Body of pancreas (tissue), 4 donors: ENCODE results near the gene PLA2G4C. TPM values are rescaled to one million over a fixed set of nuclear protein-coding genes. Genes with fewer than 3 reads are reported as not detected.

Experiments
- ATAC-seq: fragments of 150-250 bp; one replicate; pipeline ENCODE4 v1.9.1; 2016
- DNase-seq, 4 donors: peaks; one replicate each; pipeline ENCODE4 v3.0.0-alpha.2; 2019
- H3K27ac ChIP-seq, 4 donors: fragments of 200-600 bp; sonication (generic); 1 replicate in 3 of 4; 2 replicates in 1 of 4; pipeline versions ENCODE4 v1.5.1 to v1.6.1; 2016 to 2019; ENCODE audit warnings: mild to moderate bottlenecking in 1 of 4, mixed read lengths in 1 of 4, moderate library complexity in 1 of 4
- H3K27me3 ChIP-seq, 2 donors: fragments of 200-600 bp; sonication (generic); one replicate each; pipeline ENCODE4 v1.6.0; 2016; ENCODE audit warnings: mild to moderate bottlenecking in 1 of 2
- H3K36me3 ChIP-seq, 2 donors: fragments of 200-600 bp; sonication (generic); replicated peaks in 1 of 2; 2 replicates each; pipeline ENCODE4 v1.5.1; 2016; ENCODE audit warnings: low read depth in 2 of 2; ENCODE audit not compliant: insufficient read depth in 1 of 2
- H3K4me1 ChIP-seq: fragments of 200-600 bp; sonication (generic); one replicate; pipeline ENCODE4 v1.6.0; 2016
- H3K4me3 ChIP-seq, 2 donors: fragments of 200-600 bp; sonication (generic); 1 replicate in 1 of 2; 2 replicates in 1 of 2; pipeline ENCODE4 v1.5.1; 2016 to 2019
- H3K9me3 ChIP-seq, 3 donors: fragments of 200-600 bp; sonication (generic); 1 replicate in 2 of 3; 2 replicates in 1 of 3; pipeline ENCODE4 v1.5.1; 2016
- POLR2A ChIP-seq, 3 donors: fragments of 450-650 bp; IDR thresholded peaks; one replicate each; pipeline ENCODE4 v1.6.1; 2016; ENCODE audit warnings: antibody characterized with exemption in 3 of 3, mild to moderate bottlenecking in 2 of 3
- WGBS, 2 donors: methylation state at CpG; one replicate each; pipeline ENCODE4 v1.1.5; 2017; 5-methylcytosine and 5-hydroxymethylcytosine counted together
- intact Hi-C: fragments of 100-400 bp; cut with DNase I; formaldehyde crosslinking; loops from one replicate; pipeline ENCODE4 v1.15.1; 2023
- total RNA-seq, 2 donors: library from RNA; depleted of rRNA; stranded (reverse); fragments of >200 nt; gene quantifications; one replicate each; pipeline ENCODE4 v1.1.0, GENCODE V29; 2016
- TF ChIP-seq, protein P1 (sequence below), 7 experiments: fragments of 450-650 bp in 4 of 7; fragments of 200-600 bp in 3 of 7; sonication (generic) in 3 of 7; IDR thresholded peaks; one replicate each; pipeline ENCODE4 v1.5.1; 2016 to 2019; ENCODE audit warnings: antibody characterized with exemption in 7 of 7

PLA2G4C gene
- total RNA-seq, 2 donors from 2014 or later = 4.4 to 10.9 TPM

DNA sequence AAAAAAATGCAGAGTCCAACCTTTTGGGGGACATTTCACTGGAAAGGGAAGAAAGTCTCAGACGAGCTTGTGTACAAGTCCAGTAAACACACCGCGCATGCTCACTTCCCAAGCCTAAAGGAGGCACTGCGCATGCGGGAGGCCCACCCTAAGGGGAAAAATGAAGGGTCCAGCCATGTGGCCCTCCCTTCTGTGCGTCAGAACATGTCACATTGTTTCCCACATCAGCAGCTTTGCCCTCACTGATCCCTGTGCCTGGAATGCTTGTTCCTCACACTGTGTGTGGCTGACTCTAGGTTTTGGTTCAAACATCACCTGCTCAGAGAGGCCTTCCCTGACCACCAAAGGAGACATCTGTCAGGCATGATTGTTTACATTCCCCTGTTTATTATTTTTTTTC lies 111.8 kb downstream of the PLA2G4C start:
- ATAC-seq (no peak), DNase-seq (no peak)
- no peak overlapping the region for H3K27ac ChIP-seq
- no peak for TF ChIP-seq POLR2A (IDR thresholded peaks at IDR 0.05)
- TF ChIP-seq, protein P1, sequence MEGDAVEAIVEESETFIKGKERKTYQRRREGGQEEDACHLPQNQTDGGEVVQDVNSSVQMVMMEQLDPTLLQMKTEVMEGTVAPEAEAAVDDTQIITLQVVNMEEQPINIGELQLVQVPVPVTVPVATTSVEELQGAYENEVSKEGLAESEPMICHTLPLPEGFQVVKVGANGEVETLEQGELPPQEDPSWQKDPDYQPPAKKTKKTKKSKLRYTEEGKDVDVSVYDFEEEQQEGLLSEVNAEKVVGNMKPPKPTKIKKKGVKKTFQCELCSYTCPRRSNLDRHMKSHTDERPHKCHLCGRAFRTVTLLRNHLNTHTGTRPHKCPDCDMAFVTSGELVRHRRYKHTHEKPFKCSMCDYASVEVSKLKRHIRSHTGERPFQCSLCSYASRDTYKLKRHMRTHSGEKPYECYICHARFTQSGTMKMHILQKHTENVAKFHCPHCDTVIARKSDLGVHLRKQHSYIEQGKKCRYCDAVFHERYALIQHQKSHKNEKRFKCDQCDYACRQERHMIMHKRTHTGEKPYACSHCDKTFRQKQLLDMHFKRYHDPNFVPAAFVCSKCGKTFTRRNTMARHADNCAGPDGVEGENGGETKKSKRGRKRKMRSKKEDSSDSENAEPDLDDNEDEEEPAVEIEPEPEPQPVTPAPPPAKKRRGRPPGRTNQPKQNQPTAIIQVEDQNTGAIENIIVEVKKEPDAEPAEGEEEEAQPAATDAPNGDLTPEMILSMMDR (IDR thresholded peaks at IDR 0.05) = no peak
- intact Hi-C loops = no loop called here
- H3K36me3 ChIP-seq = no peaks in the 10 kb centered on the region
- WGBS, 2 donors = 76 to 85% methylated on average over 6 of the region's 6 CpGs
- H3K4me3 ChIP-seq = no peak overlapping the region
- H3K9me3 ChIP-seq = no peaks in the 10 kb centered on the region
- H3K27me3 ChIP-seq = no peaks in the 10 kb centered on the region
- H3K4me1 ChIP-seq = no peaks in the 10 kb centered on the region

Other genes starting within 250 kb of the PLA2G4C start
- not detected for gene SULT2A1, start 224.5 kb downstream of the PLA2G4C start, total RNA-seq
- not detected for gene BSPH1, start 118.6 kb downstream of the PLA2G4C start, total RNA-seq
- not detected for gene ELSPBP1, start 116.2 kb downstream of the PLA2G4C start, total RNA-seq
- not detected for gene CABP5, start 66.7 kb downstream of the PLA2G4C start, total RNA-seq
- gene LIG1, start 59.5 kb upstream of the PLA2G4C start, total RNA-seq = 10 to 100 TPM; 17.4 to 62.0 TPM
- 1 to 10 TPM; 4.7 to 9.6 TPM for gene ZSWIM9, start 59.9 kb upstream of the PLA2G4C start, total RNA-seq
- gene CARD8, start 145.1 kb upstream of the PLA2G4C start, total RNA-seq = 10 to 100 TPM; 23.7 to 24.4 TPM
- under 1 TPM in 1 of 2 donors, not detected in 1; 0.26 TPM for gene ZNF114, start 159.3 kb upstream of the PLA2G4C start, total RNA-seq
- gene EMP3, start 214.7 kb upstream of the PLA2G4C start, total RNA-seq = 1 to 10 TPM; 2.6 to 7.0 TPM